GM19467 (cell line): ENCODE measurements around the gene NRP1.

Source experiments
- ATAC-seq: cut with Tn5 transposase; IDR thresholded peaks from one replicate; pipeline ENCODE4 v1.9.1; 2021; ENCODE audit warnings: mild to moderate bottlenecking, moderate library complexity; ENCODE audit not compliant: unreplicated experiment

The NRP1 gene

DNA sequence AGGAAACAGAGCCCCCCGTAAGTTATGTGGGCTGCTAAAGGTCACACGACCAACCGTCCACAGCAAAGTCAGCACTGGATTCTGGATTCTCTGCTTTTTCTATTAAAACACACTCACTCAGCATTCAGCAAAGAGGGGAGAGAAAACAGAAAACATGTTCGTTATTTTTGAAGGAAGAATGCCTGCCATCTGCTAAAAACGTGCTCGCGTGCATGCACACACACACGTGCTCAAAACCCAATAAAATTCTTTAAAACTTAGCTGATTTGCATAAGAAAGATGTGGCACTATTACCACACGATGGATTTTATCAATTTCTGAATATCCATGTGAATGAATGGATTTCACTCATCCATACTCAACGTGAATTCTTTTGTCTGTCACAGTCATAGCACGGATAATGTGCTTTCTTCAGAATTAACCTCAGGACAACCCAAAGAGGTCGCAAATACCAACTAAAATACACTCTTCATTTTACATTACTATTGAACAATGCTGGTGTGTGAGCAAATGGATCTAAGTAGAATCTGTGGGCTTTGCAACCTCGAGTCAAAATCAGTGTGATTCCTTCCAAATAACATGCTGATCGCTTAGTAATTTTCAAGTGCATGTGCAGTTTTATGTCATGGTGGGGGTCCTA, 40.8 kb downstream of the NRP1 start:
- ATAC-seq, result no peak

DNA sequence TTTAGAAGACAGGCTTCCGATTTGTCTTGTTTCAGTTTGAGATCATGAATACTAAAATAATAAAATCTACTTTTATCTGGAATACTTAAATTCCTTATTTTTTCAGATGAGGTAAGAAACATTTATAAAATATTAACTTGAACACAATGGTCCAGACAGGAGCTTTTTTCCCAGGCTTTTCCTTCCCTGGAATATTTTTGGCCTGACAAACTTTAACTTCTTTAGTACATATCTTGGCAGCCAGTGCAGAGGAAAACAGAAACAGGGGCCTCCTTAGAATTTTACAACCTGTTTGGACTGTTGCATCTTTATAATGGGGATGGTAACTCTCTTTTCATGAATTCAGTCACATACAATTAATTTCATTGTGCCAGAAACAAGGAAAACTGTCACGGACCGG, 41.4 kb downstream of the NRP1 start:
- no peak for ATAC-seq

DNA sequence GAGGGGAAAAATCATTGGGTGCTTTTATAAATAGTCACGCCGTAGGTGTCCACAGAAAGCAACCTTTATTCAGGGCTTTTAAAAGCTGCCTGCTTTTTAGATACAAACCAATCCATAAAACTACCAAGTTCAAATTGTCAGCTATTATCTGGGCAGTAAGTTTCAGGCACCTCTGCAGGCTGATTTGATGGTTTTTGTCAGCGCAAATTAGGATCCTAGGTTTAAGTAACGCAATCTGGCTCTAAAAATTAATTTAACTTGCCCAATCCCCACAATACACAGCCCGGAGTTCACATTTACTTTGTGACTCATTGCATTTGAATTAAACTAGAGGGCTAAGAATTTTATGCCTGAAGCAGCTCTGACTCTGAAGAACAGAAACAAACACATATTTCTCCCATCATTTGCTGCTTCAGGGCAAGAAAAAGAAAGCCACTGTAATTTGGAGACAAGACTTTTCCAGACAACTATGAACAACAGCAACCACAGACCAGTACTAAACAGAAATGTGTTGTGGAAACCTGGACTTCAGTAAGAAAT, 43.3 kb downstream of the NRP1 start:
- ATAC-seq, result no peak

DNA sequence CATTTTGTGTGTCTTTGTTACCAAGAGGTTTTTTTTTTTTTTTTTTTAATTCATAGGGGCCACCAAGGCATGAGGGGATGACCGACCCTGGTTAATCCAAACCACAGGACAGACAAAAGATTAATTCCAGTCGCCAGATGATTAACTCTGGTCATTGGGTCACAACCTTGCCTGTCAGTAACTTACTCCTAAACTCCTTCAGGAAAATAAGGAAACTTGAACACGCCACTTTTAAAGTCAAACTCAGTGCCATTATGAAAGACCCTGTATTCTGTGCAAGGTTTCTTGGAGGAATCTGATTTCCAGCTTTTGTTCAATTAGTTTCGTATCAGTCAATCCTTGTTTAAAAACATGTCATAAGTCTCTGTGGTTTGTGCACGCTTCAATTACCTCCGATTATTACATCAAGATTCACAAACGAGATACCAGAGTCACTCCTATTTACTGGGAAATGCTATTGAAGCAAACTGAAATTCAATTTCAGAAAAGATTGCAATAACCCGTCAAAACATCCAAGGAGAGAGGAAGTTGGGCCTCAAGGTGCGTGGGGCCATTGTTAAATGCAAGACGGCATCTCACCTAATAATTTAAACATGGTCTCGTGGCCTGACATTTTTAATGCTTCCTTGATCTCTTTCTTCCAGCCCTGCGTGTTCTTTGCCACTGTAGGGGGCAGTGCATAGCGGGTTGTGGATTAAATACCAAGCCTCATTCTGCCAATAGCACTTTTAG, 44.0 kb downstream of the NRP1 start:
- no peak for ATAC-seq

DNA sequence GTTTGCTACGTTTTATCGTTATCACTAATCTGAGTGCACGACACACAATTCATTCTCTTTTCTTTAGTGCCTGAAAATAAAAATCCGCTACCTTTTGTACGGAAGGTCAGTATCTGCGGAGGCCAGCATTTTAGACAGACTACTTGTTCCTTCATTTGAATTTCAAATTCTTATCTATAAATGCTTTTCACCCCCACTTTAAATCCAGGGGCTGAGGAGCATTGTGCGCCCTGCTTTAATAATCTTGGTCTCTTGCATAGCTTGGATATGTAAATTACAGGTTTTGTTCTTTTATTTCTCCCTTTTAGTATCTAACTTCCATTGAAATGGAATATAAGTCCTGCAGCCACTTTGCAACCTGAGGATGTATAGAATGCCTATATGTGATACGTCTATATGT, 44.7 kb downstream of the NRP1 start:
- ATAC-seq, result no peak

DNA sequence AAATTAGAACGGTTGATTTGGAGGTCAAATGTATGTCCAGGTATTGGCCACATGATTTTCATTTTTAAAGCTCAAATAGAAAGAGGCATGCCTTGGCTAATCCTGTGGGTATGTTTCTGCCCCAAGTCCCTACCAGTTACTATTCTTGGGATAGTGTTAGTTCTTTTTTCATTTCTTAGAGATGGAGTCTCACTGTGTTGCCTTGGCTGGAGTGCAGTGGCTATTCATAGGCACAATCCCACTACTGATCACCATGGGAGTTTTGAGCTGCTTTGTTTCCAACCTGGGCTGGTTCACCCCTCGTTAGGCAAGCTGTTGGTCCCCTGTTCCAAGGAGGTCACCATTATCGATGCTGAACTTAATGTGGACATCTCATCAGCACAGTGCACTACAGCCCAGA, 46.3 kb downstream of the NRP1 start:
- ATAC-seq, result no peak

DNA sequence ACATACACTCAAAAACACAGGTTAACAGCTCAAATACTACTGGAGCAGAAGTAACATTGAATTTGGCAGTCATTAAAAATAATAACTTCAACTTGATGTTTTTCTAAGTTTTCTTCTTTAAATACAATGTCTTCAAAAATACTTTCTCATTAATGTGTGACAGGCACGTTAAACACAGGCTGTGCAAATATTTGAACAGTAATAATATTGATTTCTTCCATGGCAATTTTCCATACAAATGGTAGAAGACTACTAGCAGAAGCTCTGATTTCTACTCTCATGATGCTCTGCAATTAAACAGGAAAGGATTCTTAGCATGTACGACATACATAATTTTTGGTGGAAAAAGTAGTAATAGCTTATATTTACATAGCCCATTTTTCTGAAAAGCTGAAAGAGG, 47.4 kb downstream of the NRP1 start:
- ATAC-seq, result no peak

DNA sequence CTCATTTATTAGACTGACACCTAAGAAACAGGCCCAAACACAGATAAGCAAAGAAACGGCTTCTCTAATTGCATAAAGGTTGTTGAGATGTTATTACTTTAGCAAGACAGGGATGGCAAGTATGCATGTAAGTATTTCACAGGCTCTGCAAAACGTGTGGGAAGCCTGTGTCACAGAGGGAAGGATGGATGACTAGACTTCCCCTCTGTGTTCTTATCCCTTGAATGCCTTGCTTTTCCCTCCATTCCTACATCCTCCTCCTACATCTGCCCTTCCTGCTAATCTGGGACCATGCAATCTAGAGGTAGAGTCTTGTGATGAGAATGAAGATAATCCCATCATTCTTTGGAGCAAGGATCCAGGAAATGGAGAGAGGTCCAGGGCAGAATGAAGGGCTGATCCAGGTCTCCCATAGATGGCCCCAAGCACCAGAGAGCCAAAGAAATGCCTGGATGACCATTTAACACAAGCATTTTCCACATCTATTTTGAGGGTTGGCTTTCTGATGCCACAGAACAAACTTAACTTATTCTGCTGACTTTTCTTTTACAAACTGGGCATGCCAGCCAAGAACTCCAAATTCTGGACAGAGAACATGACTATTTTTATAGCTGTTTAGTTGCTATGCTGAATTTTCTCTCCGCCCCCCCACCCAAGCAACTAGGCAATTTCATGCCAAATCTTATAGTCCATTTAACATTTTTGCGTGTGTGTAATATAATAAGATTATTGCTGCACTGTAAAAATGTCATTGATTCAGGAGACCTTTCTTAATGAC, 48.1 kb downstream of the NRP1 start:
- ATAC-seq, result no peak

DNA sequence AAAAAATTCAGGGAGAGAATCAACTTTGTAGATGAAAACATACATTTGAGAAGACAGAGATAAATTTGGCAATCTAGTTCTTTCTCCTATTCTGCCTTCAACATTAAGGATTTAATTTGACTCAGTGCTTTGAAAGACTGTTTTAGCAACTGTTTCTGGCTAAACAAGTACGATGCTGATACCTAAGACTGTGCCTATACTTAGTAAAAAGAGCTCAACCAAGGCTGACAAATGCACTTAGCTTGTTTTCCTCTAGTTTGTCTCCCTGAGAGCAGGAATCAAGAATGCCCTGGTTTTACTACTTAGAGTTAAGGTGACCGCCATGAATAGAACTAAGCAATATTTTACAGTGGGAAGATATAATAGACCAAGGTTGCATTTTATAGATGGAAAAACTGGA, 49.5 kb downstream of the NRP1 start:
- ATAC-seq, result no peak

DNA sequence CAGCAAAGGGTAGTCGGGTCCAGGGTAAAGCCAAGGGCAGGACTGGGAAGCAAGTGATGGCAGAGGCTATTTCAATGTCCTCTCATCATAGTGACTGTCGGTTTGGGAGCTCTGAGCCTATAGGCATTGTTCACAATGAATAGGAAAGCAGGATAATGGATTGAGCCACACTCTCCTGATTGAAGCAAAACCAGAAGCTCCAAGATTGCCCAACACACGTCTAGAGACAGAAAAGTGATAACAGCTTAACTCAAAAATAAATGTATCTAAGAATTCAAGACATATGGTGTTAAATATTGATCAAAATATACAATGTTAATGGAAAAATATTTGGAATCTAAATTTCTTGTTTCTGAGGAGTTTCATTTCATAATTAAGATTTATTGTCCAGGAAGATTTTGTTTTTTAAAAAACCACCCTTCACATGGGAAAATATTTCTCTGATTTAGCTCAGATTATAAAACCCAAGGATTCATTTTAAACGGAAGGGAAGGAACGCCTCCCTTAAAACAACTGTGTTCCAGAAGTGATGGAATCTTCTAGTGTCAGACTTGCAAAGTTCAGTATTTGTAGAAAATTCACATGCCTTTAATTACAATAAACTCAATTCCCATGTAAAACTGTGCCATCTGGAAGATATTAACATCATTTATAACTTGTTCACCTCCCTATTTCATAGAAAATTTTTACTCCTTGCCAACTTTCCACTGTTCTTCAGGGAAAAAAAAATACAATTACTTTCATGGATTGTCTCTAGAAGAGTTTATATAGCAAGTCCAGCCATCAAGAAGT, 54.5 kb downstream of the NRP1 start:
- no peak for ATAC-seq

DNA sequence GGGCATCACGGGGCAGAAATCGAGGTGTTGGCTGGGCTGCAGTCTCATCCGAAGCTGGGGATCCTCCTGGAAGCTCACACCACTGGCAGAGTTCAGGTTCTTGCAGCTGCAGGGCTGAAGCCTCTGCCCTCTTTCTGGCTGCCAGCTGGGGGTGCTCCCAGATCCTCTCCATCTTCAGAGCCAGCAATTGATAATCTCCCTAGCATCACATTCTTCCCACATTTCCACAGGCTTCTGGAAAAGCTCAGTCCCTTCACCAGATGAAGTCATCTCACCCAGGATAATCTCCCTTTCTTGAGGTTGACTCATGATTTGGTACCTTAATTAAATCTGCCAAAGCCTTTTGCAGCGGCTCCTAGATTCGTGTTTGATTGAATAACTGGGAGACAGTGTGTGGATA, 55.2 kb downstream of the NRP1 start:
- ATAC-seq, result no peak

DNA sequence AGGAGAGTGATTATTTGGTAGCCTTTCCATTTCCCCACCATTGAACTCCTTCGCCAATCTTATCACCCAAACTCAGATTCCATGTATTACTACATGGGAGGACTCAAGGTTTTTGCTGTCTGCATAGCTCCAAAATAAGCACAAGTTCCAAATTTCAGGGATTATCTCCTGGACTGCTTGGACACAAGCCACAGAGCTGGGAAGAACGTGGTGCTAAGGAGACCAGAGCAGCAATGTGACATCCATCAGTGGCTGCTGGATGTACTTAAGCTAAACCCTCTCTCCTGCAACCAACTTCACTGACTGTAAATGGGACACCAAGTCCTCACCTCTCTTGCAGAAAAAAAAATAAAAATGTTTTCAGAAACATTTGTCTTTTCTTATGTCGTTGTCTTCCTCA, 56.3 kb downstream of the NRP1 start:
- ATAC-seq, result no peak

DNA sequence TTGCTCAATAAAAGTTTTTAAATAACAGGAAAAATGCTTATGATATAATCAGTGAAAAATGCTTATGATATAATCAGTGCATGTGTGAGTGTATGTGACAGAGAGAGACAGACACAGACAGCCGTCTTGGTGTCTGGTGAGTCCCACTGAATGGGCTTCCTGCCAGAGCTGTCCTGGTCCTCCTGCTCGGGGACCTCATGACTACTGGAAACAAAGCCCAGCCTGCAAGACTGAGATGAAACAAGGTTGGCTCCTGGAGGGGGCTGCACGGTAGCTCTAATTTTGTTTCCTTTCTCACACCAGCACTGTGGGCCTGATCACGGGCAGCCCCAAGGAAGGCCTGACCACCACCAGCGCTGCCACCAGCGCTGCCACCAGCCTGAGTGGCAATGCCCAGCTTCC, 57.3 kb downstream of the NRP1 start:
- no peak for ATAC-seq

DNA sequence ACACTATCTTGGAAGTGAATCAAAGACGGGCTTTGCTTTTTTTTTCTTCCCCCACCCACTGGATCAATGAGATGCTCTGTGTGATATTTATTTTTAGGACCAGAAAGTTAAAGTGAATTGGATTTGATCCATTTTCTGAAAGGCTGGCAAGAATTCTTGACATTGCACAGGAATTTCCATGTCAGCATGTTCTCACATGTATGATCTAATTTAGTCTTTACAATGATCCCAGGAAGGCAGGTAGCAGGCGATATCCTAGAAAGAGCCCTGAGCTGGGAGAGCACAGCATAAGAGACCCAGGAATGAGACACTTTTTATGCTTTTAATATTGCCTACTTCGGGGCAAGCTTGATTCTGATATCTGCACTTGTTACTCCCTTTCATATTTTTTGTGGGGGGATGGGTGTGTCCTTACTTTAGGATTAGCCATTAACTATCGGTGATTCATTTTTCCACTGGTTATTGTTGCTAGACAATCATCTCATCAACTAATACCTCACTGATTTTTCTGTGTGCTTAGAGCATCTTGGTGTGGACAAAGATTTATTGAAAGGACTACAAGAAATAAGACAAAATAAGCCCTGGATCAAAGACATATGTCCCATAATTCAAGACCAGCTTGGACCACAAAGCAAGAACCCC, 58.1 kb downstream of the NRP1 start:
- no peak for ATAC-seq

DNA sequence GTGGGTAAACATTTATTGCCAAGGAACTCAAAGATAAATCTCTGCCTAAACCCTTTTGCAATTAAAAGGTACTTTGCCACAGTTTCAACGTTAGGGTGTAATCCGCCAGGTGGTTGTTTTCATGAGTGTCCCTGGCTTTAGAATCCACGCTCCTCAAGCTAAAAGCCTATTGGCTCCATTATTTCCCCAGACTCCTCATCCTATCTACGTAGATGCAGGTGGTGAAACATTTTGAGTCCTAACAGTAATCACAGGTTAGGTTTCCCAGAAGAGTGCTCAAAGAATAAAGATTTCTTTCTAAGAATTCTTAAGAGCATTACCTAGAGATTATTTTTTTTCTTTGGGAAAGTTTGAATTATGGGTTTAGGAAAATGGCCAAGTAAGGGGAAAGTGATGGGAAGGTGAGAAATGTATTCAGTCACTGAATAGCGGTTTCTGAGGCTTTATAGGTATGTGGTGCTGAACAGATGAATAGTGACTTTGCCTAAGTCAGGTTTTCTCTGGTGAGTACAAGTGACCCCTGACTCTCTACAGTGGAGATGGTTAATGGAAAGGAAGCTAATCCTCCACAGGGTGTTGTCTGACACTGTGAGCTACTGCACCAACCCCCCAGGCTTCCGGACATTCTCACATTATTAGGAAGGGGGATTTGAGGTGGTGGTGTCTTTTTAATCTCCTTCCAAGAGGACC, 60.2 kb downstream of the NRP1 start:
- ATAC-seq, result no peak

DNA sequence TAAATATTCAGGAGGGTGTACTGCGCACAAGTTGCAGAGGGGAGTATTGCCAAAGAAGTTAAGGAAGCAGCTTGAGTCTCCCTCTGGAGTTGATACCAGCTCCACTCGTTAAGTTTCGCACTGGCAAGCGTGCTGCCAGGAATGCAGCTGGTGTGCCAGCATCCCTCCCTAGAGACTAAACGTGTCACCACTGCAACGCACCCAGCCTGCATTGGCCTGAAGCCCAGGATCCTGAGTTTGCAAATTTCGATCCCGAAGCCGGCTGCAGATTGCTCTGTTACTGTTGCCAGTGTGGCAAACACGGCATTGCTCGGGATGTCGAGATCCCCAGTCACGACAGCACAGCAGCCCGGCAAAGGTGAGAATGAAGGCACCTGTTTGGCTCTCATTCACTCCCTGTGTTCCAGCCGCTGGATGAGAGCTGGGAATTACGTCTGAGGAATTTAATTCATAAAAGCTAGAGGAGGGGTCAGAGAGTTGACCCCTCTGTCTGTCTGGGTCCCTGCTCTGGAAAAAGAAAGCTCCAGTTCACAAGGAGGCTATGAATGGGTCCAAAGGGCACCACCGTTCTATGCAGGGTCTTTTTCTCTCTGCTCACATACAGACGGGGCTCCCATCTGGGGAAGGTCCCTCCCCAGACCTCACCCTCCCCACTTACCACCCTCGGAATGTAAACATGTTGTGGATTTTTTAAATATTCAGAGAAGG, 61.0 kb downstream of the NRP1 start:
- no peak for ATAC-seq

DNA sequence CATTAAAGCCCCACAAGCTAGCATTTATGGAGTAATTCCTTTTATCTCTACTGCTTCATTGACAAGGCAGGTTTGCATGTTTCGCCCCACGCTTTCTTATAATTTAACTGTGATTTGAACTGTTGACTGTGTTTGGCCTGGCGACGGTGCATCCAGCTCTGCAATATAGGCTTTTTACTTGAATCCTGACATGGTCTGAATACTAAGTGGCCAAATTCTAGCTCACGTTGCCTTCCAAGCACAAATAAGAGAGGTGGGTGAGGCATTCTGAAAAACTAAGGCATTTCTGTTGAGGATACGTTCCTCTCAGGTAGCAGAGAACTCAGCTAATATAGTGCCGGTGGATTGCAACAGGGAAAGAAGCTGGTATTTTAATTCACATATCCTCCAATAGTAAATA, 61.8 kb downstream of the NRP1 start:
- ATAC-seq, result no peak

DNA sequence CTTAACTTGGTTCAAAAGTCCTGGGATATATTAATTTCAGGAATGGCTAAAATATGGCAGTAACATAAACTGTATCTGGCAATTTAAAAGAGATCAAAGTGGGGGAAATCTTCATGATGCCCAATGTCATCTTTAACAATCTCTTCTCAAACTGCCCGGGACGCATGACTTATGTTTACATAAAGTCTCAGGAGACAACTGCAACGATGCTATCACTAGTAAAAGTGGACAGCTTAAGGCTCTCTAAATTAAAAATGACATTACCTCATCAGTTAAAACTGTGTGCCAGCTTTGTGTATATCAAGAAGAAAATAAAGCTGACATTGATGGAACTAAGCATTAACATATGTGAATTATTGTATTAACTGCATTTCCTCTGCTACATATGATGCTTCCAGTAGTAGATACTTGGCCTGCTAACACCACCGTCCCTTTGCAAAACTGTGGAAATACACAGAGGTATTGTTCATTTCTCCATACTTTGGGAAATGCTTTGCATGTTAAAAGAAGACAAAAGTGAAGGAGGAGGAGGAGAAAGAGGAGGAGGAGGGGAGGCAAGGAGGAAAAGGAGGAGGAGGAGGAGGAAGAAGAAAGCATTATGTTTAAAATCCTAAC, 62.4 kb downstream of the NRP1 start:
- ATAC-seq, result no peak

DNA sequence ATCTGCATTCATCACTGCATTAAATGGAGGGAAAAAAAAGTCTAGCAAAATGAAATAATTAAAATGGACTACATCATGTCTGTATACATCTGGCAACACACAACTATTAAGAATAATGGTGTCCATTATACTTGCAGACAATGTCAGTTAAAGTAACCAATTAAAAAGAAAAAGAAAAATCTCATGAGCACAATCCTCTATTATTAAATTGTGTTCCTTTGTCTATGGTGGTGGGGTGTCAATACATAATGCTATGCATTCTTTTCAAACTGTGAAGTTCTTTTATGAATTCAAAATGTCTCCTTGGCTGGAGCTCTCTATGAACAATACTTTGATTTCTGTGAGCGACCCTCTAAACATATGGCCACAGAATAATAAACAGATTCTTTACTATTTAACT, 63.5 kb downstream of the NRP1 start:
- no peak for ATAC-seq
